HL-60 (cell line): Measurements from ENCODE around the gene GLCE.
"Not testable (repeated sequence)": the region's sequence is repeated elsewhere in the genome, so short reads cannot be mapped to it uniquely, and the experiment has no call there.

Experiments
- CTCF ChIP-seq: IDR thresholded peaks from one replicate; pipeline ENCODE4 v1.5.1; 2011; ENCODE audit warnings: low read length, control low read depth, inconsistent platforms; ENCODE audit not compliant: insufficient read depth
- GABPA ChIP-seq: IDR thresholded peaks from 2 replicates; pipeline ENCODE4 v1.6.1; 2012; ENCODE audit warnings: low read depth
- POLR2AphosphoS5 ChIP-seq: IDR thresholded peaks from 2 replicates; pipeline ENCODE4 v1.6.1; 2012; ENCODE audit warnings: low read depth
- REST ChIP-seq: IDR thresholded peaks from 2 replicates; pipeline ENCODE4 v1.6.1; 2012; ENCODE audit warnings: low read depth; ENCODE audit not compliant: insufficient replicate concordance
- SPI1 ChIP-seq: IDR thresholded peaks from 2 replicates; pipeline ENCODE4 v1.6.1; 2012; ENCODE audit warnings: low read depth, mild to moderate bottlenecking, borderline replicate concordance

- TF ChIP-seq CTCF, POLR2AphosphoS5, REST, GABPA, SPI1: not testable (repeated sequence)
Observed at GRCh38 chr15:69291651-69292050, 131.2 kb downstream of the GLCE start.
